Measurements from ENCODE around the gene LTB.

- no peak for TF ChIP-seq POLR2A (IDR thresholded peaks at IDR 0.05; ENCODE audit: low read depth)
- TF ChIP-seq, protein P1, sequence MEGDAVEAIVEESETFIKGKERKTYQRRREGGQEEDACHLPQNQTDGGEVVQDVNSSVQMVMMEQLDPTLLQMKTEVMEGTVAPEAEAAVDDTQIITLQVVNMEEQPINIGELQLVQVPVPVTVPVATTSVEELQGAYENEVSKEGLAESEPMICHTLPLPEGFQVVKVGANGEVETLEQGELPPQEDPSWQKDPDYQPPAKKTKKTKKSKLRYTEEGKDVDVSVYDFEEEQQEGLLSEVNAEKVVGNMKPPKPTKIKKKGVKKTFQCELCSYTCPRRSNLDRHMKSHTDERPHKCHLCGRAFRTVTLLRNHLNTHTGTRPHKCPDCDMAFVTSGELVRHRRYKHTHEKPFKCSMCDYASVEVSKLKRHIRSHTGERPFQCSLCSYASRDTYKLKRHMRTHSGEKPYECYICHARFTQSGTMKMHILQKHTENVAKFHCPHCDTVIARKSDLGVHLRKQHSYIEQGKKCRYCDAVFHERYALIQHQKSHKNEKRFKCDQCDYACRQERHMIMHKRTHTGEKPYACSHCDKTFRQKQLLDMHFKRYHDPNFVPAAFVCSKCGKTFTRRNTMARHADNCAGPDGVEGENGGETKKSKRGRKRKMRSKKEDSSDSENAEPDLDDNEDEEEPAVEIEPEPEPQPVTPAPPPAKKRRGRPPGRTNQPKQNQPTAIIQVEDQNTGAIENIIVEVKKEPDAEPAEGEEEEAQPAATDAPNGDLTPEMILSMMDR (IDR thresholded peaks at IDR 0.05), result no peak
These were observed 28.7 kb upstream of the LTB start for GRCh38 chr6:31610968-31611367.

Data from esophagus muscularis mucosa (tissue), 3 donors.